SHP77 (cell line): ENCODE measurements around the gene CACNA1E.

Experiments used
- DNase-seq, 2 experiments: peaks; one replicate each; lab custom pipeline; 2025; lab: John Stamatoyannopoulos, UW

CACNA1E gene

DNA sequence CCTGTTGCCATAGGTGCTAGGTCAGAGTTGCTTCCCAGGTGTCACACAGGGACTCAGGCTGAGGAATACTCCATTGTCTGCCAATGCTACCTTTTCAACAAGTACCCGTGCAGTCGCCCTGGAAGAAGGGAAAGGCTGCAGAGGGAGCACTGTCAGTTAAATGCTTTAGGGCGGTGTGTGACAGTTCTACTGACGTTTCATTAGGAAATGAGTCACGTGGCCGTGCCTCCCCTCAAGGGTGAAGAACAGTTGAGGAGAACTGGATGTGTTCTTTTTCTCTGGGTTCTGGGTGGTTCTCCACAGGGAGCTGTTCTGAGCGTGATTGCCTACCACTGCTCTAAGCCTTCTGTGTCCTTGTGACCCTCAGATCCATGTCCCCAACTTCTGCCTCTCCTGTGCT, 197.6 kb downstream of the CACNA1E start:
- no peak for DNase-seq

- no peak for DNase-seq
Measured at GRCh38 chr1:181685211-181685610, 201.9 kb downstream of the CACNA1E start.

DNA sequence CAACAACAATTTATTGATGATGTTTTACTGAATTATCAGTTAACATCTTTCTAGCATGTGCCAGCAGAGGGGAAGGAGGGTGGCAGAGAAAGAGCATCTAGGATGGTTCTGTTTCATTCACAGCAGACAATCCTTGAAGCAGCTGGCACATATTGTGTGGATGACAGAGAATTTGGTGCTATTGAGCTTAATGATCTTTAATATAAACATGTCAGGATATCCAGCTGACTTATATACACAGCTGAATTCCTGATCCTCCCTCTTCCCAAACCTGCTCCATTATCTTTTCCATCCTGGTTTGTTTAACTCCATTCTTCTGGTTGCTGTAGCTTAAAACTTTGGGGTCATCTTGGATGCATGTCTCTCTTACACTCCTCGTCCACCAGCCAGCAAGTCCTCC, 218.6 kb downstream of the CACNA1E start:
- DNase-seq: no peak

DNA sequence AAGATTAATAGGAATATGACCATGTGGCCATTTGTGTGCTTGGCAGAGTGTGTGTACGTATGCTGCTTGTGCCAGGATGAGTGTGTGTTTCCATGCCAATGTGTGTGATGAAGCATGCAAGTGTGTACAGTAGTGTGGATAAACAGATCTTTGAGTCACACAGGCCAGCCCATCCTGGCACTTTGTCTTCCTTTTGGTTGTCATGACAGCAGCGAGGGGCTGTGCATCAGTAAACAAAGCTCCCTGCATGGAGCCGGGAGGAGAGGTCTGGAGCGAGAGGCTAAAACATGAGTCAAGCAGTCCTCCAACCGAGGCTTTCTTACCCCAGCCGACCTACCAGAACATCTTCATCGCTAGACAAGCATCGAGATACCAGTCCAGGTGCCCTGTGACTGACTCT, 221.2 kb downstream of the CACNA1E start:
- DNase-seq: no peak

GRCh38 chr1:181711820-181712219, 228.5 kb downstream of the CACNA1E start:
- DNase-seq: no peak

GRCh38 chr1:181712711-181713110, 229.4 kb downstream of the CACNA1E start:
- no peak for DNase-seq

DNA sequence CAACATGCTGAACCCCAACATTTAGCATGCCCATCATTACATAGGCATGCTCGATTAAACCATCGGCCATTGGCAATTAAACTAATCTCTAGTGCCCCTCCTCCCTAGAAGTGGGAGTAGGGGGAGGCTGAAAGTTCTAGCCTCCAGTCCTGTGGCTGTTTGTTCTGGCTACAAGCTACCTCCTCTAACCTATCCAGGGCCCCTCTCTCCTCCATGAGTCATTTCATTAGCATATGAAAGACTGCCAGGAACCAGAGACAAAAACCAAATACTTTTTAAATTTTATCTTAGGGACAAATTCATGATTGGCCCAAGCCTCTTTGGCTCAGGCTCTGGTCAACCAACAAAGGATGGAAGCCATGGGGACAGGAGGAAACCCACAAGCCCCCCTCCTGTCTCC, 231.1 kb downstream of the CACNA1E start:
- DNase-seq: no peak

- no peak for DNase-seq
Measured at GRCh38 chr1:181718034-181718433, 234.7 kb downstream of the CACNA1E start.

- no peak for DNase-seq
Measured at GRCh38 chr1:181726320-181727012, 243.1 kb downstream of the CACNA1E start.

- no peak for DNase-seq
Measured at GRCh38 chr1:181730606-181731005, 247.3 kb downstream of the CACNA1E start.

- DNase-seq: no peak
Measured at GRCh38 chr1:181732218-181732990, 249.1 kb downstream of the CACNA1E start.

- no peak for DNase-seq
Measured at GRCh38 chr1:181733486-181733885, 250.2 kb downstream of the CACNA1E start.

- DNase-seq: no peak
Measured at GRCh38 chr1:181737056-181737455, 253.7 kb downstream of the CACNA1E start.

GRCh38 chr1:181739214-181739613, 255.9 kb downstream of the CACNA1E start:
- DNase-seq: no peak

DNA sequence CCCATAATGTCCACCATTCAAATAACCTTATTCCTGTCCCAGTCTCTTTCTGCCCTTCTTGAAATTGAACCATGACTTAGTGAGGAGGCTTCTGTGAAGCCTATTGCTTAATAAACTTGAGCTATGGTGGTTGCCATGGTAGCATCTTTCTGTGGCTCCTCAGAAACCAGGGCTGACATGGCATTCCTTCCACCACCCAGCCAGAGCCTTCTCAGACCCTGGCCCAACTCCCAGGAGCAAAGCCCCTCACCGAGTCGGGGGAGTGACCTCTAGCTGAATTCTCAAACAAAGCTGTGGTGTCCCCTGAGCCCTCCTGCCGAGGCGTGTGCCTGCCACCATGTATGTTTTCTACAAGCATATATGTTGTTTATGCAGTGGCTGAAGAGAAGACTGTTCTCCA, 259.1 kb downstream of the CACNA1E start:
- no peak for DNase-seq

GRCh38 chr1:181743878-181744312, 260.6 kb downstream of the CACNA1E start:
- no peak for DNase-seq

GRCh38 chr1:181746224-181746623, 262.9 kb downstream of the CACNA1E start:
- no peak for DNase-seq

DNA sequence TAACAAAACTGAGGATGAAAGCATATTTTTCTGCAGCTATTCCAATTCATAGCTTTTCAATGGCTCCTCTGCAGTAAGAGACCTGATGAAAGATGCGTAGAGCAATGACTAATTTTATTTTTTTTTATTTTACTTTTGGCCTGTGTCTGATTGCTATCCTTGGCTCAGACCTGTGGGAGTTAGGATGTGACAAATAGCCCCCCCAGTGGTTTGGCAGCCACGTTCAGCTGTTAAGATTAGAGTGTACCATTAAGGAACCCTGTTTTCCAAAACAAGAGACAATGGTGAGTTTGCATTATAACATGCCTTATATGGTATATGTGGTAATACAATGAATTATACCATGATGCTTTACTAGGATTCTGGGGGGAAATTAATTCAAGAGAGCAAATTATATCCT, 264.7 kb downstream of the CACNA1E start:
- DNase-seq: no peak

DNA sequence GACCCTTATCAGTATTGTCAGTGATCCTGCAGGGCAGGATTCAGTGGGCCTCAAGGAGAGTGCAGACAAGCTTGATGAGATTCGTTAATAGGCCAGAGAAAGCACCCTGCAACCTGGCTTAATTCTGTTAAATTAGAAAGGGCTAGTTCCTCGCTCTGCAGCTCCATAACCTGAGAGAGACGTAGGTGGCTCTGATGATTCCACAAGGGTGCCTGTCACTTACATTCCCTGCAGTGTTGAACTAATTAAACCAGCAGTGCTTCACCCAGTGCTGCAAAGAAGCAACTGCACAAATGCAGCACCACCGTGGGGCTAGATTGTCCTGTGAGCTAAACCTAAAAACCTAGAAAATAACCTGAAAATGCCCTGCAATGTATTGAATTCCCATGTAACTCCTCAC, 270.8 kb downstream of the CACNA1E start:
- DNase-seq: no peak

GRCh38 chr1:181759481-181759880, 276.2 kb downstream of the CACNA1E start:
- no peak for DNase-seq

DNA sequence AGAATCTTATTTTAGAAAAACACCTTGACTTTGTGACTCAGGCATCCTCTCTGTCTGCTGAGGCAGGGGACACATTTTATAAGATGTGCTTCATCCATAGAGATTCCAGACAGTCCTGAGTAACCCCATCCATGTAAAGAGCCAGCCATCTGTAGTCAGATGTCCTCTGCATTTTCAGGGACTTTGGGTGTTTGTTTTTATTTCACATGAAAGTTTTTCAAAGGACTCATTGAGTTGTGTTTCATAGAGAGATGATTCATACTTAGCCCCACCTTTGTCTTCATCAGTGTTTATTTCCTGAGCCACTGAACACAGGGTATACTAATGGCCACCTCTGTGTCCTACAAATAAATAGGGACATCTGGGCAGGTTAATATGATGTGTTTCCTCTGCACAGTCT, 280.4 kb downstream of the CACNA1E start:
- no peak for DNase-seq

- DNase-seq: no peak
Measured at GRCh38 chr1:181765451-181766026, 282.2 kb downstream of the CACNA1E start.

GRCh38 chr1:181767001-181767708, 283.8 kb downstream of the CACNA1E start:
- DNase-seq: no peak
